GM19238 (cell line): ENCODE results near the gene PGAM2.
A peak's percentile ranks its signal among the peaks of the same experiment; 100 is the strongest.
"Not testable (repeated sequence)": the region's sequence is repeated elsewhere in the genome, so short reads cannot be mapped to it uniquely, and the experiment has no call there.

Source experiments
- DNase-seq: peaks from one replicate; pipeline ENCODE4 v3.0.0; 2011; ENCODE audit warnings: low spot score; ENCODE audit not compliant: insufficient read length

PGAM2 gene

GRCh38 chr7:44051611-44052220 is 13.7 kb downstream of the PGAM2 start:
- DNase-seq: no peak

- no peak for DNase-seq
Measured at GRCh38 chr7:44050915-44051560, 14.3 kb downstream of the PGAM2 start.

- DNase-seq: no peak
Measured at GRCh38 chr7:44050121-44050914, 15.0 kb downstream of the PGAM2 start.

- no peak for DNase-seq
Measured at GRCh38 chr7:44048031-44048795, 17.2 kb downstream of the PGAM2 start.

- DNase-seq: no peak
Measured at GRCh38 chr7:44046321-44047061, 18.9 kb downstream of the PGAM2 start.

DNA sequence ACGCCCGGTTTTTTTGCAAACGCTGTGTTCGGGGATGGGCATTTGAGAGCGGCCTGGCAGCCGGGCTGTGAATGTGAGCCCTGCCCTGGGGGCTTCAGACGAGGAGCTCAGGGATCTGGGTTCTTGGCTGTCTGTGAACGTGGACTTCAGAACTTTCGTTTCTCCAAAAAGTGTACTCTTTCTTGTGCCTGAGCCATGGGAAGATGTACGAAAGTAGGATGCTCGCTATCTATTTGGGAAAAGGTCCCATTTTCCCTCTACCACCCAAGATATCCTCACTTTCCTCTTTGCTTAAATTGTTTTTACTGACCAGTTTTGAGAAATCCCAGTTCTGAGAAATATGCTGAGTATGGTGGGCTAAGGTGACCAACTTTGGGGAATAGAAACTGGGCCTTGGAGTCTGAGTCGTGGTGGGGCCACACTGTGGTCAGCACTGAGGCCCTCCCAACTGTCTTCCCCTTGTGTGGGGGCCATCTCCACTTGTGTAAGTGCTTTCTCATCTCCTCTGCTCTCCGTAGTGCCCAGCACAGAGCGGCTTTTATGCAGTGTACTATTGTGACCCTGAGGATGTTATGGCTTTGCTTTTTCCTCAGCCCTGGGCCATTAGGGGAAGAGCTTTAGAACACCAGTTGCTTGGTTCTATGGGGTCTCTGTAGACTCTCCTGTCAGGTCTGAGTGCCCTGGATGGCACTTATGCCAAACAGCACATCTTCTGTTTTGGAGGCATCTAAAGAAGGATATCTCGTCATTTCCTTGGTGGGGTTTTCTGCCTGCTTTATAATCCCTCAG is 19.9 kb downstream of the PGAM2 start:
- DNase-seq: no peak

DNA sequence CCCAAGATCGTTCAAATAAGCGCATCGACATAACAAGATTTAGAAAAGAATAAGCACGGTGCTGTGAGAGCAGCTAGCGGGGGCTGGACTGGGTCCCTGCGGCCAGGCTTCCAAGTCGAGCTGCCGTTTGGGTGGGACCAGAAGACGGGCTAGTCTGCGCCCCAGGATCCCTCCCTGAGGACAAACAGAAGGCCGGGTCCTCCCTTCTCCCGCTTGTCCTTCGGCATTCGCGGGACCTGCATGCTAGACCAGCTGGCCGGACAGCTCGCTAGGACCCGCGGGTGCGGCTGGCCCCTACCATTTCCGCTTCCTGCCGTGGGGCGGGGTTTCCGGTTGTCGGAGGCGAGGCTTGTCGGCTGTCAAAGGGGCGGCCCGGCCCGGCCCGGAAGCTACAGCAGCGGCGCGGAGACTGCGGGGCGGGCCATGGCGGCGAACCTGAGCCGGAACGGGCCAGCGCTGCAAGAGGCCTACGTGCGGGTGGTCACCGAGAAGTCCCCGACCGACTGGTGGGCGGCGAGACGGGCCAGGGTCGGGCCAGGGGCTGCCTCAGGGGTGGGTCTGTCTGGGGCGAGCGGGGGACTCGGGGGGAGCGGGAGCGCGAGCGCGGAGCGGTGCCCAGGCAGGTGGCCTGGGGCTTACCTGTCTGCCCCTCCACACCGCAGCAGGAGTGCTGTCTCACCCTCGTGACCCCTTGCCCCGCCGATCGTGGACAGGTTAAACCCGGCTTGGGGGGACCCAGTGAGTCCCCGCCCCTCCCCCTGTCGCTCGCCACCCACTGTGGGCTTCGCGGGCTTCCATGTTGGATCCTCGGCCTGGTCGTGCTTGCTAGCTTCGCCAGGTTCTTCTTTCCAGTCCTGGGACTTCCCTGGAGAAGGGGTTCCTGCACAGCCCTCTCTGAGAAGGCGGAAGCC is 20.8 kb downstream of the PGAM2 start, which contains the start of gene DBNL:
Gene DBNL, plus strand, starts transcription at position 388 of the 911 bp plus-strand sequence. Its CDS starts 36 bp downstream, at position 424.
- peak; percentile 82 for DNase-seq

- DNase-seq: no peak
Measured at GRCh38 chr7:44043902-44044301, 21.5 kb downstream of the PGAM2 start.

DNA sequence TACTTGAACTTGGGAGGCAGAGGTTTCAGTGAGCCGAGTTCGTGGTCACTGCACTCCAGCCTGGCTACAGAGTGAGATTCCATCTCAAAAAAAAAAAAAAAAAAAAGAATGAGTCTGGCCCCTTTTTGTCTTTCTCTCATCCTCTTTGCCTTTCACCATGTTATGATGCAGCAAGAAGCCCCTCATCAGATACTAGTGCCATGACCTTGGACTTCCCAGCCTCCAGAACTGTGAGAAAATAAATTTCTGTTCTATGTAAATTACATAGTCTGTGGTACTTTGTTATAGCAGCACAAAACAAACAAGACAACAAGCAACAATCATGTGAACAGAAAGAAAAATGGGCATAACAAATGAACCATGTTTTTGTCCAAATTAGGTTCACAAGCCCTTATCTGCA is 23.1 kb downstream of the PGAM2 start:
- DNase-seq: no peak

DNA sequence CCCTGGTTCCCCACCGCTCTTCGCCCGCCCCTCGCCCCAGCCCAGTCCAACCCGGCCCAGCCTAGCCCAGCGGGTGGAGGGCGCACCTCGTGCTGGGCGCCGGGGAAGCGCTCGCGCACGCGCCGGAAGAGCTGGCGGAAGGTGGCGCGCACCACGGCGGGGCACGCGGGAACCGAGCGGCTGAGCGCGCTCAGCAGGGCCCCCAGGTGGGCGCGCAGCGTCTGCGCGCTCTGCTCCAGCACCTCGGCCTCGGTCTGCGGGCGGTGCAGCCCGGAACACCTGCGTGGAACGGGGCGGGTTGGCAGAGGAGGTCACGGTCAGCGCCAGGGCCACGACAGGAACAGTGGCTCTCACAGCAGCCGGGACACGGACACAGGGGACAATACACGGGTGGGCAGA is 24.9 kb downstream of the PGAM2 start:
- DNase-seq: not testable (repeated sequence)

- not testable (repeated sequence) for DNase-seq
Measured at GRCh38 chr7:44039800-44040492, 25.4 kb downstream of the PGAM2 start.

DNA sequence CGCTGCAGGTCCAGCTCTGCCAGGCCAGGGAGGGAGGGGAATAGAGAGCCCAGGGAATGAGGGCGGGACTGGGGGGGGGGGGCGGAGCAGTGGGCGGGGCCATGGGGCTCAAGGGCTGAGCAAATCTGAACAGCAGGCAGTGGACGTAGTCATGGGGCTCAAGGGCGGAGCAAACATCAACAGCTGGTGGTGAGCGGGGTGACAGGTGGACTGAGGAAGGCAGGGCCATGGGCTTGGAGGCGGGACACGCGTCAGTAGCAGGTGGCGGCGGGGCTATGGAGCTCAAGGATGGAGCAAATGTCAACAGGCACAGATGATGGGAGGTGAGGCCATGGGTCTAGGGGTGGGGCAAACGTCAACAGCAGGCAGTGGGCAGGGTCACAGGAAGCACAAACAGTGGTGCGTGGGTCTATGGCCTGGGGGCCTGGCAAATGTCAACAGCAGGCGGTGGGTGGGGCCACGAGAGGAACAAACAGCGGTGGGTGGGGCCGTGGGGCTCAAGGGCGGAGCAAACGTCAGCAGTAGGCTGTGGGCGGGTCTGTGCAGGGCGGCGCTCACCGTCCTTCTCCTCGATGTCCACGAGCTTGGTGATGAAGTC is 26.3 kb downstream of the PGAM2 start:
- not testable (repeated sequence) for DNase-seq

GRCh38 chr7:44038553-44038952 is 26.8 kb downstream of the PGAM2 start:
- not testable (repeated sequence) for DNase-seq

DNA sequence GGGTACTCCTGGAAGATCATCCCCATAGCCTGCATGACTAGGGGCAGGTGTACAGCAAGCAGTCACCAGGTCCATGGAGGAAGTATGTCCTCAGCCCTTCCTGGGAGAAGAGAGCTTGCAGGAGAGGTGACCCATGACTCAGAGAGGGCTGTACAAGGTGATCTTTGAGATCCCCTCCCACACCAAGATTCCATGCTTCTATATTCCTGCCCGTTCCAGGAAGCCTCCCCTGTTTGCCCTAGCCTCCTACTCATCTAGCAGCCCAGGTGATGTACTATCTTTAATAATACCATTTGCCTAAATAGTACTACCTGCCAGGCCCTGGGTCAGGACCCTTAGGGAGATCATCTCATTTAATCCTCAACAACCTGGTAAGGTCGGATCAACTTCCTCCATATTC is 27.4 kb downstream of the PGAM2 start:
- DNase-seq: not testable (repeated sequence)

DNA sequence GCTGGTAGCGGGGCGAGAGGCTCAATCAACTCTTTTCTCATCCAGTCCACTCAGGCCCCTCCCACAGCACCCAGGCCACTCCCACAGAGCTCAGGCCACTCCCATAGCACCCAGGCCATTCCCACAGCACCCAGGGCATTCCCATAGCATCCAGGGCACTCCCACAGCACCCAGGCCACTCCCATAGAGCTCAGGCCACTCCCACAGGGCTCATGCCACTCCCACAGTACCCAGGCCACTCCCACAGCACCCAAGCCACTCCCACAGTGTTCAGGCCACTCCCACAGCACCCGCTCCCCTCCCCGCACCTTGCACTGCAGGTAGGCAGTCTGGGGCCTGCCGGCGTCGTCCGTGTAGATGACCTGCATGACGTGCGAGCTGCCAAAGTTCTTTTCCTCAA is 29.0 kb downstream of the PGAM2 start:
- not testable (repeated sequence) for DNase-seq

DNA sequence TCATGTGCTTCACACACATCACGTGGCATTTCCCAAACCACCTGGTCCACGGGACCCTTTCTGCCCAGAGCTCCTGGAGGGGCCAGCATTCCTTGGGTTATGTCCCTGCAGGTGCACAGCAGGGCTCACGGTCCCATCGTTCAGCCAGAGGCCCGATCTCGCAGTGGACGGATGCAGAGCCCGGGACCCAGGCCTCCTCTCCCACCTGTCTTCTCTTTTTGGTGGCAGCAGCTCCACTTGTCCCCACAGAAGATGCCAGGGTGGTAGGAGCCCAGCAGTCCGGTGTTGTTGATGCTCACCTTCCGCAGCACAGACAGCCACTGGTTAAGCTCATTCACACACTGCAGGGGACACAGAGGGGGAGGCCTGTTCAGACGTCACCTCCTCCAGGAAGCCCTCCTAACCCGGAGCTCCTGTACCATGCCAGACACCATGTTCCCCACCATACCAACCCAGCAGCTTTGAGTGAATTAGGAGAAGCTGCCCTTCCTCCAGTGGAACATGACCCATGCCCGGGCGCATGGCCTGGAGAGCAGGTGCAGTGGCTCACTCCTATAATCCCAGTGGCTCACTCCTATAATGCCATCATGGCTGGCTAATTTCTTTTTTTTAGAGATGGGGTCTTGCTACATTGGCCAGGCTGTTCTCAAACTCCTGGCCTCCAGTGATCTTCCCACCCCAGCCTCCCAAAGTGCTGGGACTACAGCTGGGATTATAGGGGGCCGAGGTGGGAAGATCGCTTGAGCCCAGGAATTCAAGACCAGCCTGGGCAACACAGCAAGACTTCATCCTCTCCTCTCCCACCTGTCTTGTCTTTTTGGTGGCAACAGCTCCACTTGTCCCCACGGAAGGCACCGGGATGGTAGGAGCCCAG is 31.2 kb downstream of the PGAM2 start:
- not testable (repeated sequence) for DNase-seq

DNA sequence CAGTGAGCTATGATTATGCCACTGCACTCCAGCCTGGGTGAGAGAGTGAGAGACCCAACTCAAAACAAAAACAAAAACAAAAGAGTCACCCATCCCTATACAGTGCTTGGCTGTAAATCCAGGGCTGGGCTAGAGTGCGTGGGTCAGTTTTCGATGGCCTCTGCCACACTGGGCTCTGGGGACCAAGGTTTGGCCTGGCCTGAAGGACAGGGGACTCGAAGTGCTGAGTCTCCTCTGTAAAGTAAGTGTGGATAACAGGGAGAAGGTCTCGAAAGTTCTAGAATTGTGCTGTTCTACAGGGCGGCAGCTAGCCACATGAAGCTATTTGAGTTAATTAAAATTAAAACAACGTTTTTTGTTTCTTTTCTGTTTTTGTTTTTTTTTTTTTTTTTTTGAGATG is 33.3 kb downstream of the PGAM2 start:
- not testable (repeated sequence) for DNase-seq
